NCI-H187 (cell line): ENCODE data around the gene SLC14A1.
"Not testable (repeated sequence)": the region's sequence is repeated elsewhere in the genome, so short reads cannot be mapped to it uniquely, and the experiment has no call there.

Experiments
- DNase-seq, 2 experiments: peaks; one replicate each; lab custom pipeline; 2025; lab: John Stamatoyannopoulos, UW

Gene SLC14A1

GRCh38 chr18:45757005-45757404 lies 33.0 kb downstream of the SLC14A1 start:
- no peak for DNase-seq

GRCh38 chr18:45757644-45758043 lies 33.7 kb downstream of the SLC14A1 start:
- not testable (repeated sequence) for DNase-seq

GRCh38 chr18:45760462-45761036 lies 36.6 kb downstream of the SLC14A1 start:
- no peak for DNase-seq

DNA sequence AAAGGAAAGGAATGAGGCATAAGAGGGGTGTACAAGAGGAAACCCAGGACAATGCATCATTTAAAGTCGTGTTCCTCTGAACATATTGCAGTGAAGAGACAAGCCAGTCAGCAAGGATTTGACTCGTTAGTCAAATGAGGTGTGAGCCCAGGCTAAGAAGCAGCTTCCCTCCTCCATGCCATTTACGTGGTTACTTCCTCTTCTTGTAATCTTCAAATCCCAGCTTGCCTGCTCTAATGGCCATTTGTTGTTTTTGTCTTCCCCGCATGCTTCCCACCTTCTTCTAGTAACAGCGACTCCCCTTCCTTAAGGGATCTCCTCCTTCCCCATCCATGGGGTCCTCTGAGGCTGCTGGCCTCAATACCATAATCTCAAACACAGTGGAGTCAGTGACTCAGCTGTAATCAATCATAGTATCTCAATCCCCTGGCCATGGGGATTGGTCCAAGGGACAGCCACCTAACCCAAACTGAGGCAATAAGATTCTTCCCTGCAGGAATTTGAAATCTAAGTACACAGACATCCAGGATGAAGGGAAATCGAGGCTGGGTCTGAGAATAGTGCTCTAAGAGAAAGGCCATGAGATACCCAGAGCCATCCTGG lies 37.6 kb downstream of the SLC14A1 start:
- no peak for DNase-seq

DNA sequence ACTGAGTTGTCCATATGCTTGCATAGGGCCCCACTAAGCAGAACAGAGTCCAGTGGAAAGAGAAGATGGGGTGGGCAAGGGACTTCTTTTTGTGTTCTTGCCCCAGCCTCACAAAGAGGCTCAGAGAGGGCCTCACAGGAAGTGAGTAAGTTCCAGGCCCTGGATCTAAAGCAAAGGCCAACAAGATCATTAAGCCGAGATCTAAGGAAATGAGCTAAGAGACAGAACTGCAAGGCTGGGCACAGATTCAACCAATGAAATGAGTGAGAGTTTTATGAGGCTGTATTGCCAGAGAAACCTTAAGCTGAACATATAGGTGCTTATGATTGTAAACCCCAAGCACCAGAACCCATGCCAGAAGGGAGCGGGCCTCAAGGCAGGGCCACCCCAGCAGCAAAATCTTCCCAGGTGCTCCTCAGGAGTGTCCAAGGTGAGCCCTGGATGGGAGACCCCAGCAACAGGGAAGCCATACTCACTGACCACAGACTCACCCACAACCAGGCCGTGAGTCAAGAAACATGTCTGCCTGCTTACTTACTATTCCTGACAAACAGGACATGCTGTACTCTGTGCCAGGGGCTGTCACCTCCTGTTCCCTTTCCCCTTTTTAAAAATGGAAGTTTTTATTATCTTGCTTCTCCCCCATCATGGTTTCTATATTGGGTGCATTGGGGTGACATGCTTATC lies 40.2 kb downstream of the SLC14A1 start:
- DNase-seq, result no peak

DNA sequence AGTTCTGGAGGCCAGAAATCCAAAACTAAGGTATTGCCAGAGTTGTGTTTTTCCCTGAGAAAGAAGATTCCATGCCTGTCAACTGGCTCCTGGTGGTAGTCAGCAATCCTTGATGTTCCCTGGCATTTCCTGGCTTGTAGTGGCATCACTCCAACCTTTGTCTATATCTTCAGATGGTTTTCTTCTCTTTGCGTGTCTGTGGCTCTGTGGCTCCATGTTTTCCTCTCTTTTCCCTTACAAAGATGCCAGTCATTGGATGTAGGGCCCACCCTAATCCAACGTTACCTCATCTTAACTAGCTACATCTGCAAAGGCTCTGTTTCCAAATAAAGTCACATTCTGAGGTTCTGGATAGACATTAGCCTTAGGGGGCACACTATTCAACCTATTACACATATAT lies 41.8 kb downstream of the SLC14A1 start:
- no peak for DNase-seq

GRCh38 chr18:45771587-45772480 lies 47.9 kb downstream of the SLC14A1 start:
- DNase-seq, result no peak

DNA sequence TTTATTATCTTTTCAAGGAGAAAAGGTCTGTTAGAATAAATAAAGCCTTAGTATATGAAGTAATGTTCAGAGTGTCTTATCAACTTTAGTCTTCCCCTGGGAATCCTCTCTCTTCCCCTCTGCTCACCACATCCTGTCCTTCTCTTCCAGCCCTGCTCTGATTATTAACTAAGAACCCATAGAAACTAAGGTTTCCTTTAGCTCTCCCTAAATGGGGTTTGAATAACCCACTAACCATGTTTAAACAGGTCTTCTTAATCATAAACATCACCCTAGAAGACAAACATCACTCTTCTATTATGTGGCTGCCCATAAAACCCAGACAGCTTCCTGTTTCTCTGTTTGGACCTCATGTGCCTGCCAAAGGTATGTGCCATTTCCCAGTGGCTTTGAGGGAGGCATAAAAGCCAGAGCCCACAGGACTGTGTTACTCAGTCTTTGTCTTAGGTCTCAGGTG lies 50.1 kb downstream of the SLC14A1 start:
- DNase-seq, result no peak

DNA sequence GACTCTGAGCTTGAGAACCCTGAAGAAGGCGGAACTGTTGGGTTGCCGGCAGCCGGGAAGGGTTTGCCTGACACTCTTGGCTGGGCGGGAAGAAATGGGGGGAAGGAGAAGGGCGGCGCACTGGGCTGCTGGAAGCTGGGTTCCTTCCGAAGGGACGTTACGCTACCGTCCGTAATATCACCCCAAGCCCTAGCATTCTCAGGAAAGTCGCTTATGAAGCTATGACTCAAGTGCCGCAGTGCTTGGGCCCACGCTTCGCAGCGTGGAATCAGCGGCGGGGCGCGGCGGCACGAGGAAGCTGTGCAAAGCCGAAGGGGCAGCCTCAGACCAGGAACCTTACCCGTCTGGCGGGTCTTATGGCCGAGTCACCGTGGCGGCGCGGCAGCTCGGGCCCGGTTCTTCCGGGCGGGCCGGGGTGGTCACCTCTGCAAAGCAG lies 51.3 kb downstream of the SLC14A1 start:
- no peak for DNase-seq

DNA sequence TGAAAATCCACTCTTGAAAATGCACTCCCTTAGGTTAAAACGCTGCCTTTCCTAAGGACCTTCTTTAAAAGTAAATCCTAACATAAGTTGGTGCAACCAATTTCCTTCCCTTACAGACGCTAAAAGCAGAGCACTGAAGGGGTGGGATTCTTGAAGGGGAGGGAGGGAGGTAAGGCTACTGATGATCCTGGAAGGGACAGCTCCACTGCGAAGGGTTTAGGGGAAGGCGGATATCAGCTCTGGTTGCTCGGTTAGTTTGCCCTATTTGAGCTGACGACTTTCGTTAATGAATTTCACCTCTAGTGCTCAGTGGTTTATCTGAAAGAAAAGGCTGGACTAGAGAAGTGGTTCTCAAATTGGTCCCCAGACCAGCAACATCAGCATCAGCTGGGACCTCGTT lies 51.8 kb downstream of the SLC14A1 start:
- DNase-seq, result no peak

DNA sequence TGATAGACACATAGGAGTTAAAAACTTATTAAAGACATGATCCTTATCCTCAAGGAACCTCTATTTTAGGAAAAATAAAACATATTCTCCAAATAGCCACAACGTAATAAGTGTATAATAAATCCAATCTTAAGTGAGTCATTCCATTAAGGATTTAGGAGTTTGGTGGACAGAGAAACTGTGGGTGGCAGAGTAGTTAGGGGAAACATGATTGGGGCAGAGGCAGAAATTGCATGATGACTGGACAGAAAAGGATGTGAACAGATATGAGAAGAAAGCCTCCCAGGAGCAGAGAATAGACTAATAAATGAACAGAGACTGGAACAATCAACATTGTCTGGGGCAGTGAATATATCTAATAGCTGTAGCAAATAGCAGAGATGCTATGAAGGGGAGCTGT lies 53.4 kb downstream of the SLC14A1 start:
- no peak for DNase-seq

- no peak for DNase-seq
Observed at GRCh38 chr18:45780568-45780967, 56.6 kb downstream of the SLC14A1 start.

GRCh38 chr18:45782662-45783061 lies 58.7 kb downstream of the SLC14A1 start:
- DNase-seq, result no peak

DNA sequence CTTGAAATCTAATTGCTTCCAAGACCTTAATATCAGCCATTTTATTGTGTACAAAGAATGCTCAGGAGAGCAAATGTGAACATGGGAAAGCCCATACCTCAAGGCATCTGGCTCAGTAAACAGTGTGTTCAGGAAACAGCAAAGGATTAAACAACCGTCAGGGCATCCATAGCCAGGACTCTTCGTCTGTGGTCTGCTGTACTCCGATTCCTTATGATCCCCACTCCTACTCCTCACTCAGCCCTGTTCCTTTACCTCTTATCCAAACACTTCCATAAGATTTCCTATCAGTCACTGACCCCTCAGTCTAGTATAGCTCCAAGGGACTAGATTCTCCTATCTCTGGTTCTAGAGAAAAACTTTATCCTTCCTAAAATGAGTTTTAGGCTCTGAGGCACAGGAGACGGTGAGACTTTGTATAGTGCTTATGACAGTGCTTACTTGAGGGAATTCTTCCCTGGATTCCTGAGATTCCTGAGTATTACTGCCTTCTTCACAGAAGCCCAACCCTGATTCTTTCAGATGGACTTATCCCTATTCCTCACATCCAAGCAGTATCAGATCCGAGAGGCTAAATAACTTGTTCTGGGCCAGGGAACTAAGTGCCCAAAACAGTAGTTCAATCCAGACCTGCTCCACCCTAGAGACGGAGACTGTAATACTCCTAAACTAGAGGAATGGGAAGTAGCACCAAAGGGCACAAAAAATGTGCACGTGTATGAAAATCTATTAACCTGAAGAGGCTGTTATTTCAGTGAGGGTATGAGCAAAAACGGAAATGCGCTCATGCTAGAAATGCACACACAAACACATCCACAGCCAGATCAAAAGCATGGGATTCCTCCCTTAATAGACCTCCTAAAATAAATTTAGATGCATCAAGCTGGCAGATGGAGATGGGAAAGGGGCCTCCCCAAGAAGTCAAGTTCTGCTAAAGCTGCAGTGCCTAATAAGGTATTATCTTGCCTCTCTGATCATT lies 59.4 kb downstream of the SLC14A1 start:
- no peak for DNase-seq

DNA sequence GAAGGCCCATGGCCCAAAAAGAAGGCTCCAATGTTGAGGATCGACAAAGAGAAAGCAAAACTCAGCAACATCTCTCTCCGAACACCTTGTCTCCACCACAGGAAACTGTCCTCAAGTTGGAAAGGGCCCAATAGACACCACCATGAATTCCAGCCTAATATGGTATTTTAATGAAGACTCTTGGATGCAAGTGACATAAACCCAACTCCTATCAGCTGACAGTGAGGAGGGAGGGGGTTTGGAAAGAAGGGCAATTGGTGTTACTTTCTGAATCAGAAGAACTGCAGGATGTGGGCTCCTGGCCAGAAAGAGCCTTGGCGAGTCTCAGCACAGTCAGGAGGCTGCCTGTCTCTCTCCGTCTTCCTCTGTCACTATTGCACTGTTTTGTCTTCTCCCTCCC lies 61.2 kb downstream of the SLC14A1 start:
- no peak for DNase-seq

GRCh38 chr18:45786941-45787340 lies 63.0 kb downstream of the SLC14A1 start:
- no peak for DNase-seq

- DNase-seq, result no peak
Observed at GRCh38 chr18:45787346-45787745, 63.4 kb downstream of the SLC14A1 start.

DNA sequence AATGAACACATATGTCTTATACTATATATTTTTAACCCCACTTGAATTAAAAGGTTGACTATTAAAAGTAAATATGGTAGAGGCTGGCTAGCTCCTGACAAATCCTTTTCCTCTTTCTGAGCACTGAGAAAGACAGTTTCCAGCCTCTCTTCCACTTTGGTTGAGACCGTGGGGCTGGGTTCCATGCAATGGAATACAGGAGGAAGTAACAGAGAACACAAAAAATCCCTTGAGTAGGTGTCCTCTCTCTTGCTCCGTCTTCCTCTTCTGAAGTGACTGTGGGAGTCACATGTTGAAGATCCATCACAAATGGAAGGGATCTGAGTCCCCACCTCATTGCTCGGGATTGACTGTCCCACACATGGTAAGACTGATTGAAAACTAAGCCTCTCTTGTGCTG lies 64.9 kb downstream of the SLC14A1 start:
- DNase-seq, result no peak

DNA sequence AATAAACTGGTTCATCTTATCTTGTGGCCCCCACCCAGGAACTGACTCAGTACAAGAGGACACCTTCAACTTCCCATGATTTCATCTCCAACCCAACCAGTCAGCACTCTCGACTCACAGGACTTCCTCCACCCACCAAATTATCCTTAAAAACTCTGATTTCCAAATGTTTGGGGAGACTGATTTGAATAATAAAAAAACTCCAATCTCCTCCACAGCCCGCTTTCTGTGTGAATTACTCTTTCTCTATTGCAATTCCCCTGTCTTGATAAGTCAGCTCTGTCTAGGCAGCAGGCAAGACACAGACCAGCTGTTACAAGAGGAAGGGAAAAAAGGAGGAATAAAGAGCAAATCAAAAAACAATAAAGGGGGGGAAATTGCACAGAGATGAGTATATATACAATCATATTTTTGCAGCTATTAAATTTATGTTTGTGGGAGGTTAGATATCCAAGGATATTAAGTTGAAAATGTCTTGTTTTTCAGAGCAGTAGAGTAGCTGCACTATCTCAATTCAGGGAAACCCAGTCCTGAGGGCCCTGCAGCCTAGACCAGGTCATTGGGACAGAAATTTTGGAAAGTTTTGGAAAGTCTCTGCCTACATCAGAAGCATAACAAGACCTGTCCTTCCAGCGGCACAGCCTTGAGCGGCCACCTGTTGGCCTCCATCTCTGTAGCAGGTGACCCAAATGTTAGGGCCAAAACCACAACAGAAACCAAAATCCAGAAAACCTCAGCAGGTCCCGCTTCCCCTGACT lies 68.7 kb downstream of the SLC14A1 start:
- no peak for DNase-seq

DNA sequence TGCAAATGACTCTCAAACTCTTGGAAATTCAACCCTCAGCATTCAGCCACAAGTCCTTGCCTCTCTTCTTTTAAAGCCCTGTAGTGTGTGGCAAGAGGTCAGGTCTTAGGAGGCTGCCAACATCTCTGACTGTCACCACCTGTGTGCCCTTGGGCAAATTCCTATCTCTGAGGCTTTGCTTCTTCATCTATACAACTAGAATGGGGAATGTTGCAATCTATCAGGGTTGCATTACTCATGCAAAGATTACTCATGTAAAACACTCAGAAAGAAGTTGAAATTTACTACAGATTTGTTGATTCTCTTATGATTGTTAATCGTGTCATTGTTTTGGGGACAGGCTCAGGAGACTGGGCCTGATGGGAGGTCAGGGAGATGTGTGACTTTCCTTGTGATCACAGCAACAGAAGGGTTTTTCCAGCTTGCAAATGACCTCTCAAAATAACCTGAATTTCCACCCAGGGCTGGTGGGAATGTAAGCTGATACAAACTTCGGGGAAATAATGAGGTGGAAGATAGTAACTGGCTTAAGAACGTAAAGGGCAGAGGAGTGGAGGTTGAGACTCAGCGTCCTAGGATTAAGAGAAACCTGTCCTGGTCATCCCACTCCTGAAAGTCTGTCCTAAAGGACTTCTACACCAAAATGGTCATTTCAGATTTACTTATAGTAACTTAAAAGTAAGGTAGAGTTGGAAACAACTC lies 69.4 kb downstream of the SLC14A1 start:
- no peak for DNase-seq
